GM21515 (cell line): ENCODE data around the gene OXSR1.

Source experiments
- ATAC-seq: cut with Tn5 transposase; IDR thresholded peaks from one replicate; pipeline ENCODE4 v1.9.1; 2021; ENCODE audit not compliant: unreplicated experiment

OXSR1 gene

GRCh38 chr3:38297947-38298711, 132.8 kb downstream of the OXSR1 start:
- no peak for ATAC-seq
